Stomach (tissue), 4 donors: ENCODE results near the gene RSU1.

Source experiments
- CTCF ChIP-seq, 7 experiments: fragments of 450-650 bp in 4 of 7; fragments of 200-600 bp in 3 of 7; sonication (generic) in 3 of 7; IDR thresholded peaks; one replicate each; pipeline ENCODE4 v1.5.1; 2016 to 2019; ENCODE audit warnings: antibody characterized with exemption in 7 of 7, control low read depth in 2 of 7, mild to moderate bottlenecking in 1 of 7
- POLR2A ChIP-seq, 4 donors: fragments of 450-650 bp; IDR thresholded peaks; one replicate each; pipeline ENCODE4 v1.6.1; 2016; ENCODE audit warnings: antibody characterized with exemption in 4 of 4, control low read depth in 2 of 4, mild to moderate bottlenecking in 1 of 4, moderate library complexity in 1 of 4
- POLR2AphosphoS5 ChIP-seq, 3 donors: sonication (generic); formaldehyde crosslinking; IDR thresholded peaks; one replicate each; pipeline ENCODE4 v1.6.1; 2016; ENCODE audit warnings: antibody characterized with exemption in 3 of 3

- TF ChIP-seq POLR2A (IDR thresholded peaks at IDR 0.05) (no peak), CTCF (IDR thresholded peaks at IDR 0.05) (no peak), POLR2AphosphoS5 (IDR thresholded peaks at IDR 0.05) (no peak)
Observed at GRCh38 chr10:16685551-16685950, 131.7 kb downstream of the RSU1 start.
